Calu3 (cell line): ENCODE measurements around the gene YWHAE. TPM values are rescaled to one million over a fixed set of nuclear protein-coding genes. Genes with fewer than 3 reads are reported as not detected.

Experiments used
- BruUV-seq: library from RNA; stranded (reverse); fragments of 400-500 nt; replicated peaks from 2 replicates; lab custom pipeline; 2021; lab: Mats Ljungman, UMichigan
- CTCF ChIA-PET: fragments of 300-600 bp; sonication (Branson Sonifier 250); formaldehyde crosslinking; loops from one replicate; lab custom pipeline; 2022; ENCODE audit warnings: antibody characterized with exemption; lab: Charles Lee
- DNase-seq: peaks from one replicate; pipeline ENCODE4 v3.0.0; 2022
- H3K27ac Mint-ChIP-seq: one replicate; pipeline ENCODE4 v1.8.0; 2022; ENCODE audit warnings: mixed read lengths; ENCODE audit not compliant: unreplicated experiment
- H3K27me3 Mint-ChIP-seq: one replicate; pipeline ENCODE4 v1.8.0; 2022; ENCODE audit warnings: mixed read lengths; ENCODE audit not compliant: unreplicated experiment
- H3K36me3 Mint-ChIP-seq: one replicate; pipeline ENCODE4 v1.8.0; 2022; ENCODE audit warnings: mild to moderate bottlenecking, moderate library complexity, mixed read lengths; ENCODE audit not compliant: insufficient read depth, unreplicated experiment
- H3K4me1 Mint-ChIP-seq: one replicate; pipeline ENCODE4 v1.8.0; 2022; ENCODE audit warnings: mild to moderate bottlenecking, low read depth, mixed read lengths; ENCODE audit not compliant: unreplicated experiment
- H3K4me3 Mint-ChIP-seq: one replicate; pipeline ENCODE4 v1.8.0; 2022; ENCODE audit warnings: mild to moderate bottlenecking, low read depth, moderate library complexity, mixed read lengths; ENCODE audit not compliant: unreplicated experiment
- H3K9me3 Mint-ChIP-seq: one replicate; pipeline ENCODE4 v1.8.0; 2022; ENCODE audit warnings: low read depth, mixed read lengths; ENCODE audit not compliant: unreplicated experiment
- intact Hi-C: fragments of 100-400 bp; cut with micrococcal nuclease; formaldehyde crosslinking; loops from one replicate; pipeline ENCODE4 v1.10.0; 2022; ENCODE audit not compliant: unreplicated experiment
- total RNA-seq: library from RNA; stranded (reverse); gene quantifications from 2 replicates; pipeline ENCODE4 v1.2.3, GENCODE V29; 2022
- TF ChIP-seq, protein P1 (sequence below): fragments of 200-600 bp; IDR thresholded peaks from one replicate; pipeline ENCODE4 v1.8.0; 2022; ENCODE audit warnings: antibody characterized with exemption; ENCODE audit not compliant: unreplicated experiment

YWHAE gene
- total RNA-seq, 1 experiment from 2014 or later = 504 TPM

DNA sequence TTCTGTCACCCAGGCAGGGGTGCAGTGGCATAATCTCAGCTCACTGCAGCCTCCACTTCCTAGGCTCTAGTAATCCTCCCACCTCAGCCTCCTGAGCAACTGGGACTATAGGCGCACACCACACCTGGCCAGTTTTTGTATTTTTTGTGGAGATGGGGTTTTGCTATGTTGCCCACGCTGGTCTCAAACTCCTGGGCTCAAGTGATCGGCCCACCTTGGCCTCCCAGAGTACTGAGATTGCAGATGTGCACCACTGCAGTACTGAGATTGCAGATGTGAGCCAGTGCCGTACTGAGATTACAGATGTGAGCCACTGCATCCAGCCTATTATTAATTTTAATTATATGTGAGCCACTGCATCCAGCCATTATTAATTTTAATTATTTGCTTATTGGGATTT is 42.2 kb upstream of the YWHAE start:
- Mint-ChIP-seq H3K9me3 (no peaks in the 10 kb centered on the region), H3K4me1 (no peaks in the 10 kb centered on the region), H3K4me3 (no peak overlapping the region), H3K27me3 (no peaks in the 10 kb centered on the region), H3K27ac (no peak overlapping the region), H3K36me3 (peaks cover 7% of the 10 kb centered on the region)
- no TSS peak for BruUV-seq
- intact Hi-C loops = no loop called here
- TF ChIP-seq, protein P1, sequence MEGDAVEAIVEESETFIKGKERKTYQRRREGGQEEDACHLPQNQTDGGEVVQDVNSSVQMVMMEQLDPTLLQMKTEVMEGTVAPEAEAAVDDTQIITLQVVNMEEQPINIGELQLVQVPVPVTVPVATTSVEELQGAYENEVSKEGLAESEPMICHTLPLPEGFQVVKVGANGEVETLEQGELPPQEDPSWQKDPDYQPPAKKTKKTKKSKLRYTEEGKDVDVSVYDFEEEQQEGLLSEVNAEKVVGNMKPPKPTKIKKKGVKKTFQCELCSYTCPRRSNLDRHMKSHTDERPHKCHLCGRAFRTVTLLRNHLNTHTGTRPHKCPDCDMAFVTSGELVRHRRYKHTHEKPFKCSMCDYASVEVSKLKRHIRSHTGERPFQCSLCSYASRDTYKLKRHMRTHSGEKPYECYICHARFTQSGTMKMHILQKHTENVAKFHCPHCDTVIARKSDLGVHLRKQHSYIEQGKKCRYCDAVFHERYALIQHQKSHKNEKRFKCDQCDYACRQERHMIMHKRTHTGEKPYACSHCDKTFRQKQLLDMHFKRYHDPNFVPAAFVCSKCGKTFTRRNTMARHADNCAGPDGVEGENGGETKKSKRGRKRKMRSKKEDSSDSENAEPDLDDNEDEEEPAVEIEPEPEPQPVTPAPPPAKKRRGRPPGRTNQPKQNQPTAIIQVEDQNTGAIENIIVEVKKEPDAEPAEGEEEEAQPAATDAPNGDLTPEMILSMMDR = no peak
- no peak for DNase-seq
- CTCF ChIA-PET = no interaction called here

DNA sequence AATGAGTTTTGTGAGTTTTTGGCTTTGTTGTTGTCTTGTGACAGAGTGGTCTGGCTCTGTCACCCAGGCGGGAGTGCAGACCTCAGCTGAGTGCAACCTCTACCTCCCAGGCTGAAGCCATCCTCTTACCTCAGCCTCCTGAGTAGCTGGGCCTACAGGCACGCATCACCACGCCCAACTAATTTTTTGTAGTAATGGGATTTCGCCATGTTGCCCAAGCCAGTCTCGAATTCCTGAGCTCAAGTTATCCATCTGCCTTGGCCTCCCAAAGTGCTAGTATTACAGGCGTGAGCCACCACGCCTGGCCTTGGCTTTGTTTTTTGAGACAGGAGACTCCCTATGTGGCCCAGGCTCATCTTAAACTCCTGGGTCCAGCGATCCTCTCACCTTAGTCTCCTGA is 40.9 kb upstream of the YWHAE start:
- Mint-ChIP-seq H3K4me3 (no peak overlapping the region), H3K36me3 (peaks cover 12% of the 10 kb centered on the region), H3K27ac (no peak overlapping the region), H3K4me1 (no peaks in the 10 kb centered on the region), H3K9me3 (no peaks in the 10 kb centered on the region), H3K27me3 (no peaks in the 10 kb centered on the region)
- intact Hi-C loops = no loop called here
- no peak for DNase-seq
- BruUV-seq = no TSS peak
- CTCF ChIA-PET = interaction anchor here (1.0 kb wide), 1 partner anchor 10 kb away, joined by 3 read pairs; no protein-coding TSS in a partner anchor
- TF ChIP-seq, protein P1 = no peak

DNA sequence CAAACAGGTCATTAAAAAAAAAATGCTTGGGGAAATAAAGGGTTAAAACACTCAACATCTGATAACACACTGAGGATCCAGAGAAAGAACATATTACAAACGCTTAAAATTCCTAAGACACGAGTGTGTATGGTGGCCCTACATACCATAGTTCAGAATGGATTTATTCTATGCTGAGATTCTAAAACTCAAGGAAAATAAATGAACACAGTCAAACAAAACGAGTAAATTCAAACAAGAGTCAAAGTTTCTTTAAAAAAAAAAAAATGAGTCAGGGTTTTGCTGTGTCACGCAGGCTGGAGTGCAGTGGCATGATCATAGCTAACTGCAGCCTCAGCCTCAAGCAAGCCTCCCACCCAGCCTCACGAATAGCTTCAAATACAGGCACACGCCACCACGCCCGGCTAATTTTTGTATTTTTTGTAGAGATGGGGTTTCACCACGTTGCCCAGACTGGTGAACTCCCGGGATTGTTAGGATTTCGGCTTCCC is 38.6 kb upstream of the YWHAE start:
- Mint-ChIP-seq H3K4me3 (no peak overlapping the region), H3K4me1 (no peaks in the 10 kb centered on the region), H3K36me3 (peaks cover 12% of the 10 kb centered on the region), H3K9me3 (no peaks in the 10 kb centered on the region), H3K27ac (no peak overlapping the region), H3K27me3 (no peaks in the 10 kb centered on the region)
- CTCF ChIA-PET = interaction anchor here (0.6 kb wide), 1 partner anchor 14 kb away, joined by 4 read pairs; no protein-coding TSS in a partner anchor
- no TSS peak for BruUV-seq
- intact Hi-C loops = no loop called here
- DNase-seq = no peak
- TF ChIP-seq, protein P1 = no peak

DNA sequence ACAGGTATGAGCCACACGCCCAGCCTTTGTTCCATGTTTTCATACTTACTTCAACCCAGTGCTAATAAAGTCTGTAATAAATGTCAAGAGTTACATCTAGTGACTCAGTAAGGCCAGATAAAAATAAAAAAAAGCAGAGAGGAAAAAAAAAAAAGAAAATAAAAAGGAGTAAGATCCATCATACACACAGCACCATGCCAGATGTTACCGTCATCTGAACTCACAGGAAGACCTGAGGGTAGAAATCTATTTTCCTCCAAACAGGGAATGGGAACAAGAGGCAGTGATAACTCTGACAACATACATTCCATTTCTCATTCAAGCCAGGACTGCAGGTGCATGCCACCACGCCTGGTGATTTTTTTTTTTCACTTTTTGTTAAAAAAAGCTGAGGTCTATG is 35.3 kb upstream of the YWHAE start:
- Mint-ChIP-seq H3K4me3 (no peak overlapping the region), H3K4me1 (no peaks in the 10 kb centered on the region), H3K27ac (no peak overlapping the region), H3K9me3 (no peaks in the 10 kb centered on the region), H3K36me3 (peaks cover 31% of the 10 kb centered on the region), H3K27me3 (no peaks in the 10 kb centered on the region)
- CTCF ChIA-PET = interaction anchor here (0.6 kb wide), 1 partner anchor 98 kb away, joined by 5 read pairs; no protein-coding TSS in a partner anchor
- TSS peak; percentile 19 for BruUV-seq
- intact Hi-C loops = no loop called here
- TF ChIP-seq, protein P1 = no peak
- no peak for DNase-seq
